PC-3 (cell line): Measurements from ENCODE around the gene CFAP54. TPM values are rescaled to one million over a fixed set of nuclear protein-coding genes. Genes with fewer than 3 reads are reported as not detected.

Source experiments
- ATAC-seq: fragments of 200-7000 bp; cut with Tn5 transposase; 2 replicates; pipeline ENCODE4 v1.9.1; 2020; ENCODE audit warnings: mild to moderate bottlenecking, moderate library complexity
- BruUV-seq: library from RNA; stranded (reverse); fragments of 400-500 nt; replicated peaks from 2 replicates; lab custom pipeline; 2021; lab: Mats Ljungman, UMichigan
- CTCF ChIA-PET: fragments of 300-600 bp; sonication (Branson Sonifier 250); formaldehyde crosslinking; loops from one replicate; lab custom pipeline; 2022; ENCODE audit warnings: antibody characterized with exemption; lab: Charles Lee
- POLR2A ChIA-PET: fragments of 300-600 bp; sonication (Branson Sonifier 250); formaldehyde crosslinking; loops from one replicate; lab custom pipeline; 2022; ENCODE audit warnings: antibody characterized with exemption; ENCODE audit not compliant: unreplicated experiment; lab: Charles Lee
- DNase-seq: peaks from one replicate; pipeline ENCODE4 v3.0.0-alpha.2; 2015
- H2AFZ ChIP-seq: fragments of 300-600 bp; sonication (generic); 2 replicates; pipeline ENCODE4 v1.6.0; 2016; ENCODE audit warnings: antibody characterized with exemption, low read length
- H3F3A ChIP-seq: fragments of 300-600 bp; sonication (generic); one replicate; pipeline ENCODE4 v1.6.0; 2017; ENCODE audit warnings: antibody characterized with exemption, low read length, control low read depth, mild to moderate bottlenecking; ENCODE audit not compliant: unreplicated experiment
- H3K27ac ChIP-seq: fragments of 300-600 bp; sonication (generic); 2 replicates; pipeline ENCODE4 v1.5.1; 2016; ENCODE audit warnings: mild to moderate bottlenecking, low read length
- H3K27me3 ChIP-seq: fragments of 300-600 bp; sonication (generic); 2 replicates; pipeline ENCODE4 v1.6.1; 2016; ENCODE audit warnings: low read length, mixed read lengths
- H3K36me3 ChIP-seq: fragments of 300-600 bp; sonication (generic); 2 replicates; pipeline ENCODE4 v1.6.1; 2016; ENCODE audit warnings: low read depth, mixed run types, low read length, mixed read lengths
- H3K4me1 ChIP-seq: fragments of 300-600 bp; sonication (generic); 2 replicates; pipeline ENCODE4 v1.5.1; 2016; ENCODE audit warnings: low read length; ENCODE audit not compliant: insufficient read depth
- H3K4me2 ChIP-seq: fragments of 300-600 bp; sonication (generic); 2 replicates; pipeline ENCODE4 v1.6.0; 2016; ENCODE audit warnings: low read length
- H3K4me3 ChIP-seq: fragments of 300-600 bp; sonication (generic); 2 replicates; pipeline ENCODE4 v1.5.1; 2016; ENCODE audit warnings: mild to moderate bottlenecking, low read length, mixed read lengths
- H3K79me2 ChIP-seq: fragments of 300-600 bp; sonication (generic); 2 replicates; pipeline ENCODE4 v1.6.1; 2017; ENCODE audit warnings: low read length, mixed read lengths
- H3K9ac ChIP-seq: fragments of 300-600 bp; sonication (generic); 2 replicates; pipeline ENCODE4 v1.6.0; 2016; ENCODE audit warnings: mild to moderate bottlenecking, low read length
- H3K9me2 ChIP-seq: fragments of 300-600 bp; sonication (generic); replicated peaks from 2 replicates; pipeline ENCODE4 v1.6.1; 2016; ENCODE audit warnings: mixed run types, low read length, mixed read lengths
- H3K9me3 ChIP-seq: fragments of 300-600 bp; sonication (generic); 2 replicates; pipeline ENCODE4 v1.6.1; 2016; ENCODE audit warnings: low read length, mixed read lengths
- H4K20me1 ChIP-seq: fragments of 300-600 bp; sonication (generic); 2 replicates; pipeline ENCODE4 v1.6.1; 2016; ENCODE audit warnings: low read length, mixed read lengths
- CTCF ChIP-seq: fragments of 300-600 bp; sonication (generic); conservative IDR thresholded peaks from 2 replicates; pipeline ENCODE4 v1.5.1; 2017; ENCODE audit warnings: antibody characterized with exemption, low read depth, mild to moderate bottlenecking, low read length
- EZH2 ChIP-seq: fragments of 300-600 bp; sonication (generic); IDR thresholded peaks from one replicate; pipeline ENCODE4 v1.6.1; 2017; ENCODE audit warnings: antibody characterized with exemption, mild to moderate bottlenecking, low read length; ENCODE audit not compliant: unreplicated experiment
- EZH2phosphoT487 ChIP-seq: fragments of 300-600 bp; sonication (generic); IDR thresholded peaks from 2 replicates; pipeline ENCODE4 v1.6.1; 2018; ENCODE audit warnings: mild to moderate bottlenecking, antibody characterized with exemption, low read length, borderline replicate concordance
- intact Hi-C: fragments of 100-400 bp; cut with micrococcal nuclease; formaldehyde crosslinking; loops from 2 replicates; pipeline ENCODE4 v1.9.0; 2023
- total RNA-seq: library from RNA; depleted of rRNA; stranded (reverse); fragments of >200 nt; gene quantifications from 2 replicates; pipeline ENCODE4 v1.2.3, GENCODE V29; 2014

CFAP54 gene
- total RNA-seq, 1 experiment from 2014 or later = 0.77 TPM

GRCh38 chr12:96442906-96443305 is 46.5 kb upstream of the CFAP54 start:
- ATAC-seq = no peak

GRCh38 chr12:96444399-96444798 is 45.0 kb upstream of the CFAP54 start:
- intact Hi-C loops = no loop called here
- CTCF ChIA-PET = no interaction called here
- H3K27ac ChIP-seq = no peak overlapping the region

More at GRCh38 chr12:96442906-96443305, 46.5 kb upstream of the CFAP54 start:
- Histone ChIP-seq H3K4me3 (no peak overlapping the region), H4K20me1 (no peaks in the 10 kb centered on the region), H3K4me1 (peaks cover 28% of the 10 kb centered on the region), H3K9me3 (no peaks in the 10 kb centered on the region), H3K9ac (no peak overlapping the region), H3K36me3 (no peaks in the 10 kb centered on the region), H3K79me2 (no peaks in the 10 kb centered on the region), H3K9me2 (no peaks in the 10 kb centered on the region), H3K4me2 (no peak overlapping the region), H3K27ac (no peak overlapping the region), H3K27me3 (no peaks in the 10 kb centered on the region), H2AFZ (no peak overlapping the region), H3F3A (peaks cover 7% of the 10 kb centered on the region)
- no TSS peak for BruUV-seq
- POLR2A ChIA-PET = no interaction called here
- TF ChIP-seq EZH2phosphoT487 = no peak
- TF ChIP-seq CTCF = no peak
- TF ChIP-seq EZH2 = no peak
- intact Hi-C loops = no loop called here
- DNase-seq = no peak
- CTCF ChIA-PET = no interaction called here

More at GRCh38 chr12:96444399-96444798, 45.0 kb upstream of the CFAP54 start:
- Histone ChIP-seq H2AFZ (no peak overlapping the region), H3K4me2 (no peak overlapping the region), H3K9me2 (no peaks in the 10 kb centered on the region), H3K4me3 (no peak overlapping the region), H3K4me1 (peaks cover 37% of the 10 kb centered on the region), H3K27me3 (no peaks in the 10 kb centered on the region), H3K36me3 (no peaks in the 10 kb centered on the region), H3K9ac (no peak overlapping the region), H3K9me3 (no peaks in the 10 kb centered on the region), H3F3A (peaks cover 7% of the 10 kb centered on the region), H3K79me2 (no peaks in the 10 kb centered on the region), H4K20me1 (no peaks in the 10 kb centered on the region)
- POLR2A ChIA-PET = no interaction called here
- ATAC-seq = no peak
- no TSS peak for BruUV-seq
- DNase-seq = no peak
- no peak for TF ChIP-seq EZH2phosphoT487
- TF ChIP-seq CTCF = no peak
- TF ChIP-seq EZH2 = no peak
